NCI-H1048 (cell line): ENCODE results near the gene PLSCR5.

ENCODE experiments used
- DNase-seq: peaks from one replicate; lab custom pipeline; 2025; lab: John Stamatoyannopoulos, UW

Gene PLSCR5

DNA sequence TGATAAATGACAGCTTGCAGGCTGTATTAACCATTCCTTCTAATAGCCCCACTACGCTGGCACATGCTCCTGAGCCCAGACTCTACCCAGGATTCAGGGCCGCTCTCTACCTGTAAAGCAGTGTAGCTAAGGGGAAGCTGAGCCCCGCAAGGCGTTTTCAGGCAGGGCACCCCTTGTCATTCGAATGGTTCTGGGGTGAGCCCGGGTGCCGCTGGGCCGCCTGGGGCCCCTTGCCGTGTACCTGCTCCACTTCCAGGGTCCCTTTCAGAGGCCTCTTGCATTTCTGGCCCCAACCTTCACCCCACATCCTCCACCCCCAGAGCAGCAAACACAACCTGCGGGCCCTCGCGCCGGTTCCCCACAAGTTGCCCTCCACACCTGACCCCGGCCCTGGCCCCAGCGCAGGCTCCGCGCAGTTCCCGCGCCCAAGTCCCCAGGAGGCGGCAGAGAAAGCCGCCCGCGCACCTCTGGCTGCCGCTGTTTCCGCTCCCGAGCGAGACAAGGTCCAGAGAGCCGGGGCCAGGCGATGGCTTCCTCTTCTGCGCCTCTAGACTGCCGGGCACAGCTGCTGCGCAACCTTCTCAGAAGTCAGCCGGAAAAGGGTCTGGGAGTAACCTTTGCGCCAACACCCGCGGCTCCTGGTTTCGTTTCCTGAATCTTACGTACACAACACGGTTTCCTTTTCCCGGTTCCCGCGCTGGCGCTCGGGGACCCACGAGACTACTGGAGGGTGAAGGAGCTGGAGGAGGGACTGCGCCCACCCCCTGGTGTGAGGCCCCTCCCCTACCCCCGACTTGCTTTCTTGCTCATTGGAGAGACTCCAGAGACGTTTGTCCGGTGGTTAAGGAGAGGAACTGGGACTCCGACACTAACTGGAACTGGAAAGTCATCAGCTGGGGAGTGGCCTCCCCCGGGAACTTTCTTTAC lies 60.9 kb downstream of the PLSCR5 start, which contains the start of gene PLSCR1:
Gene PLSCR1, minus strand, starts transcription at position 606 of the 927 bp plus-strand sequence. CDS start 8,055 bp downstream, outside the sequence.
- peak; percentile 85 for DNase-seq

DNA sequence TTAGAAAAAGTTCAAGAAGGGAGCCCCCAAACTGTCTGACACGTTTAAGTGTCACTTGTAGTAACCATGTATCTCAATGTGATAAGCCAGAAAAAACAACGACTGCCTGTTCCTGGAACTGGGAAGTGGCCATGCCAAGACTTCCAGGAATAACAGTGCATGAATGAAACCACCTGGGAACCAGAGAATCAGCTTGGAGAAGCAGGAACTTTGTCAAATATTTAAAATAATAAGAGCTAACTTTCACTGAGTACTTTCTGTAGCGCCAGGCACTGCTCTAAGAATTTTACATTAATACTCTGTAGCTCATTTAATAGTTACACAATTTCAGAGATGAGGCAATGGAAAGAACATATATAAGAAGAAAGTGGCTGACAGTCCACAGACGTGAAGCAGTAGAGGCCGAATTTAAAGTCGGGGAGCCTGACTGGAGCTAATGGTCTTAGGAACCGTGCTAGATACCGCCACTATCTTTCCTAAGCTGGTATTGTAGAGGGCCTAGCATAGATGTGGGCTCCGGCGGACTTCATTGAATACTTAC lies 61.6 kb downstream of the PLSCR5 start:
- no peak for DNase-seq

DNA sequence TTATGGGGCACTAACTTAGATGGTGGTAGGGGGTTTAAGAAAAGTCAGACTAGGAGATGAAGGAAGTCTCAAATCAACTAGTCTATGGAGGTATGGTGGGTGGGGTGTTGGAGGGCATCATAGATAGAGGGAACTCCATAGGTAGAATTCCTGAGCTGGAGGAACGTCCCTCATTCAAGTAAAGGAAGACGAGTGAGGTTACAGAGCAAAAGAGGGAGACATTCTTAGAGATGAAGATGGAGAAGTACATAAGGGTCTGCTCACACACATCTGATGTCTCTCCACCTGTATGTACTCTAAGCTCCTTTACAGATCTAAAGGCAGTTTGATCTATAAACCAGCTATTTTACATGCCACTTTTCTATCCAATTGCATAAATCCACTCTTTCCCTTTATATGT lies 62.2 kb downstream of the PLSCR5 start:
- no peak for DNase-seq

DNA sequence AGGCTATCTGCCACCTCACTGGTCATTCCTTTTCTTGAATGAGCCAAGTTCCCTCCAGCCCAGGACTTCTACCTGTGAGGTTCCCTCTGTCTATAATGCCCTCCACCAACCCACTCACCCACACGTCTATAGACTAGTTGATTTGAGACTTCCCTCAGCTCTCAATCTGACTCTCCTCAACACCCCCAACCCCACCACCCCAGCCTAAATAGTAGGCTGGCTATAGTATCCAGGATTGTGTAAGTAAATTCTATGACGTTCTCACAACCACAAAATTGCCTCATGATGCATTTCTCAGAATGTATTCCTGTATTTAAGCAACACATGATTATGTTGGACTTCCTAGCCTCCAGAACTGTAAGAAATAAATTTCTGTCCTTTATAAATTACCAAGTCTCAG lies 63.0 kb downstream of the PLSCR5 start:
- DNase-seq, result no peak

DNA sequence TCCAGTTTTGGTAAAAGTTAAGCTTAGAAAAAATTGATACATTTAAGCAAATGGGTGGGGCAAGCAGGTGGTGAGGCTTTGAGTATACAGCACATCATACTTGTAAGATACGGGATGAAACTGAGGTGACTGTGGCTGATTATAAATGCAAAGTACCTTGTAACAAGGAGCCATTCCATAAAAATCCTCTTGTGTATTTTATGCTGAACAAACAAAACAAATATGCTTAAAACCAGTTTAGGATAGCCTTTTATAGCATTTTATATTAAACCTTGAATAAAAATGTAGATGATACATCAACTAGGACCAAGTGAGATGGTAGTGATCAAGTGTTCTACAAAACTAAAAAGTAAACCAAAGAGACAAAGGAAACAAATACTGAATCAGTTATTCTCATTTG lies 64.2 kb downstream of the PLSCR5 start:
- no peak for DNase-seq

DNA sequence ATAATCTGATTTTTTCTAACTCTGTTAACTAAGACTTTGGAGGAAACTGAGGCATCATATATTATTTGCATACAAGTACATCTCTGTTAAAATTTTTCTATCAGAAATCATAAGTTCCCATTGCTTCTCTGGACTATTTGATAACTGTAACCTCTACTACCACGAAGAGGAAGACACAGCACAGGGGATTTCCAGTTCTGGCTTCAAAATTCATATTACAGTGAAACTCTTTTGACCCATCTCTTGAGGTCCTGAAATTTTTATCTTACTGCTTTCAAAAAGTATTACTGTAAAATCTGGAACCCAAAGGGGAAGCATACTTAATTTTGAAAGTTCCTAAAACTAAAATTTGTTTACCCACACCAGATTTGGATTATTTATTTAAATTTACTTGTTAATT lies 64.9 kb downstream of the PLSCR5 start:
- DNase-seq, result no peak

DNA sequence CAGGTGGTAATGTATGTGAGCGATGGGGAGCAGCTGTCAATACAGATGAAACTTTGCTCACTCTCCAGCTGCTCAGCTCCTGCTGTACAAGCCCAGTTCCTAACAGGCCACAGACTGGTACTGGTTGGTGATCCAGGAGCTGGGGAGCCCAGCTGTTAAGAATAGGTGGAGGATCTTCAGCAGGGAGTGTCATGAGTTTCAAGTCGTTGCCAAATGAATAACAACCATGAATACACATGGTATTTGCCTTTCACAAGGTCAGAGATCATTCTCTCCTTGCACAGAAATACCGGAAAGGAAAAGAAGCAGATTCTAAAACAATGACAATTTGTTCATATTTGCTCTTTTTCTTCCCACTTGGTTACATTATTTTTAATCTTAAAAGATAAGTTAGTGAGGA lies 65.8 kb downstream of the PLSCR5 start:
- no peak for DNase-seq

DNA sequence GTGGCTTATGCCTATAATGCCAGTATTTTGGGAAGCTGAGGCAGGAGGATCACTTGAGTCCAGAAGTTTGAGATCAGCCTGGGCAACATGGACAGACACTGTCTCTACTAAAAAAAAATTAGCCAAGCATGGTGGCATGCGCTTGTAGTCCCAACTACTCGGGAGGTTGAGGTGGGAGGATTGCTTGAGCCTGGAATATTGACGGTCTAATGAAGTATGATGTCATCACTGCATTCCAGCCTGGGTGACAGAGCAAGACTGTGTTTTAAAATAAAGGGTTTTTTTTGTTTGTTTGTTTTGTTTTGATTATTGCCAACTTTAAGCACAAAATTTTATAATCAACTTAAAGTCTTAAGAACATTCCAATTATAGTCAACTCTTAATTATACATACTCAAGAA lies 67.5 kb downstream of the PLSCR5 start:
- DNase-seq, result no peak

DNA sequence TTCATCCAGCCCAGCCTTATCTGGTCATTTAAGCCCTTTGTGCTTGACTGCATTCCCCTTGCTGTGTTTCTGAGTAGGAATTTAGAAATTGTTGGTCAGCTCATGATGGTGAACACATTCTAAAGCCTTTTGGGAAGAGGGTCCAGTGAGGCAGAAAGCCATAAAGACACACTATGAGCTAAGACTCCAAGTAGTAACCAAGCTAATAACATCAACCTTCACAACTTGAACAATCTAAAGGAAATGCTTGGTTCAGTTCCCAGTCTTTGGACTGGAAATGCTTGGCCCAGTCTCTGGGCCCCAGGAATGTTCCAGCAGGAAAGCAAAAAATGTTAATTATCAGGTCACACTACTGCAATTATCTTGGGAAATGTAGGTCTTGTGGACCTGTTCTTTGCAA lies 68.5 kb downstream of the PLSCR5 start:
- no peak for DNase-seq
